ENCODE measurements around the gene KCNA4.
"Not testable (repeated sequence)": the region's sequence is repeated elsewhere in the genome, so short reads cannot be mapped to it uniquely, and the experiment has no call there.

The KCNA4 gene

DNA sequence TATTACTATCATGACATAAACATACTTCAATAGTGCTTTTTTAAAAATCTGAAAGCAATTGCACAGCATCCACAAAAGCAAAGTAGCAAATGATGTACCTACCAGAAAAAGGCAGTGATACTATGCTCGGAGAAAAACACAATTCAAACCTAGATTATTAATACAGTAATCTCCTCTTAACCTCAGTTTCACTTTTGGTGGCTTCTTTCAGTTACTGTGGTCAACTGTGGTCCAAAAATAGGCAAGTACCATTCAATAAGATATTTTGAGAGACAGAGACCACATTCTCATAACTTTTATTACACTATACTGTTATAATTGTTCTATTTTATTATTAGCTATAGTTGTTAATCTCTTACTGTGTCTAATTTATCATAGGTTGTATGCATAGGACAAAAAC is 20.8 kb downstream of the KCNA4 start:
- DNase-seq, result no peak

DNA sequence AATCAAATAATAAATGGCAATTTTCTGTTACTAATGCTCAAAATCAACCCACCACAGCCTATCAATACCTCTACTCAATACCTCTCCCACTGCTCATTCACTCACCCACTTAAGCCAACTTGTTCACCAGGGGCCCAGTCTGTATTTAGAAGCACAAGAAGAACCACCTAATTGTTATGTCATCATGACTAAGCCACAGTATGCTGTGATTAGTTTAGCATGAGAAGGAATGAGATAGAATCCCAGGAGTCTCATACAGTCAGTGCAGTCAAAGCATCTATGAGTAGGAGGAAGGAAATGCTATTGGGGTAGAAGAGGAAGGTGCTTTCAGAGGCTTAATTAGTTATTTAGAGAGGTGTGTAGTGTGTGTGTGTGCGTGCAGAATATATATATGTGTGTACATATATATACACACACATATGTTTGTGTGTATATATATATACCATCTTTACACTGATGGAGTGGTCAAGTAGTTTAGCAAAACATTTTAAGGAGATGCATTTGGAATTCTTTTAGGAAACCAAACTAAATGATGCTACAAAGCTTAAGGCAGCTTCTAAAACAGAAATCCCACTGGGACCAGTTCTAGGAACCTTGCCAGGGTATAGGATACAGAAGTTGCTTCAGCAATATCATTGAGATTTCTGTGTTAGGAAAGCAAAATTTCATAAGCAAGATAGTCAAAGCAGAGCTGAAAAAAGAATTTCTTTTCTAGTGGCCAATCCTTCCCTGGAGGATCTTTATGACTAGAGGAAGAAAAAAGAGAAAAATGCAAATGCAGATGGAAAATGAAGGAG is 27.5 kb downstream of the KCNA4 start:
- no peak for DNase-seq

GRCh38 chr11:29985248-29985647 is 31.6 kb downstream of the KCNA4 start:
- DNase-seq, result no peak

DNA sequence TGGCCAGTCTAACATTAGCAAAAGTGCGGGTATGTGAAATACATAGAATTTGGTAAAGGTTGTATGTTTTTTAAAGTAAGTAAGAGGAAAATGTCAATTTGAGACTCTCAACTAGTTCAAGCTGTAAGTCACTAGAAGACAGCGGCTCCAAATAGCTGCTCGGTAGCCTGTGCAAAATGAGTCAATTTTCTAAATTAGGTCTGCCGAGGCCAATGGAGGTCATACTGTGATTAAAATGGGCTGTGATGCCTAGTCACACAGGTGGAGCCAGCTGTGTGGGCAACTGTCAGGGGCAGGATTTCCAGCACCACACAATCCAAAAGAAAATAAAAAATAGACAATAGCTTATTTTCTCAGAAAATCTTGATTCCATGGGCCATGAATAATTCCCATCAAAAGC is 32.3 kb downstream of the KCNA4 start:
- no peak for DNase-seq

GRCh38 chr11:29978549-29978948 is 38.3 kb downstream of the KCNA4 start:
- no peak for DNase-seq

DNA sequence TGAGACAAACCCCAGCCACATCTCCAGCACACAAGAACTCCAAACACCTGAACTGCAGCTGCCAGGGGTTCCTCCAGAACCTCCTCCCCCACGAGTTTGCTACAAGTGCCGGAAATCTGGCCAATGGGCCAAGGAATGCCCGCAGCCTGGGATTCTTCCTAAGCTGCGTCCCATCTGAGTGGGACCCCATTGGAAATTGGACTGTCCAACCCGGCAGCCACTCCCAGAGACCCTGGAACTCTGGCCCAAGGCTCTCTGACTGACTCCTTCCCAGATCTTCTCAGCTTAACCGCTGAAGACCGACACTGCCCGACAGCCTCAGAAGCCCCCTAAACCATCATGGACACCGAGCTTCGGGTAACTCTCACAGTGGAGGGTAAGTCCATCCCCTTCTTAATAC is 41.2 kb downstream of the KCNA4 start:
- not testable (repeated sequence) for DNase-seq

DNA sequence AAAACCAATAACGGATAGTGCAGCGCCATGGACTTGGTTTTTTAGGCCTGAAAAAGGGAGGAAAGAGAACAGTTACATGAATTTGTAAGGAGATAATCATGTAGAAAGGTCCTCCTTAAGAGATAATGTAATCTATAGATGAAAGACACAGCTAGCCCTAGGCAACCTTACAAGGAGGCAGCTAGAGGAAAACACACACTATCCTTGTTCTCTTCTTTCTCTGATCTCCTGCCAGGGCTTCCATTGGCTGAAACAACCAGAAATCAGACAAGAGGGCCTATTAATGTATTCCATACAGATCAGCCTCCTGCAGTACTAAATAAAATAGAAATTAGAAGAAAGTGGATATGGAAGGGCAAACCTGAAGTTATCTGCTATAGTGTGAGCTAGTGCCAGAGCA is 53.0 kb downstream of the KCNA4 start:
- no peak for DNase-seq

GRCh38 chr11:29963036-29963435 is 53.8 kb downstream of the KCNA4 start:
- no peak for DNase-seq

DNA sequence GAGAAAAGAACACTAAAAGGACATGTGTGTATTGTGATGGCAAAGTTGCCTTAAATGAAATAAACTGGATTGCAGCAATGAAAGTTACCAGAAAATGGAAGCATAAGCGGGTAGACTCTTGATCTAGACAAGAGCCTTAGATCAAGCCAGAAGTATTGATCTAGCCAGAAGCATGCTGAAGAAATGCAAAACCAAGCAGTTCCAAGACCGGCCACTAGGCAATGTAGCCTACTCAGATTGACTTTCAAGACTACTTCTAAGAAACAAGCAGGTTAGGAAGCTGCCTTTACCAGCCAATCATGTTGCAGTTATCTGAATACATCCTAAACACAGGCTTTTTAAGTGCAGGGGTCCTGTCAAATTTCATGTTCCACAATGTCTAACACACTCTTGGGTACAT is 54.6 kb downstream of the KCNA4 start:
- DNase-seq, result no peak
